Measurements from ENCODE around the gene CACYBP. TPM values are rescaled to one million over a fixed set of nuclear protein-coding genes. Genes with fewer than 3 reads are reported as not detected.

The CACYBP gene
- total RNA-seq, 1 experiment from 2014 or later: 342 TPM

GRCh38 chr1:175045097-175045496 lies 45.4 kb downstream of the CACYBP start:
- Histone ChIP-seq H3K4me2 (ENCODE audit: low read length) (no peak overlapping the region), H3K27ac (ENCODE audit: low read length) (no peak overlapping the region), H2AFZ (ENCODE audit: low read length) (no peak overlapping the region), H3K4me1 (ENCODE audit: insufficient read depth, low read length) (no peaks in the 10 kb centered on the region), H3K9me3 (ENCODE audit: low read length) (no peaks in the 10 kb centered on the region), H3K79me2 (ENCODE audit: low read length) (no peaks in the 10 kb centered on the region), H3K36me3 (ENCODE audit: low read depth, low read length) (no peaks in the 10 kb centered on the region), H4K20me1 (ENCODE audit: low read length) (no peaks in the 10 kb centered on the region), H3K27me3 (ENCODE audit: low read length) (peaks cover 15% of the 10 kb centered on the region), H3F3A (ENCODE audit: low read length, unreplicated experiment) (no peaks in the 10 kb centered on the region), H3K9ac (ENCODE audit: low read length) (no peak overlapping the region), H3K9me2 (replicated peaks; ENCODE audit: low read length) (no peaks in the 10 kb centered on the region), H3K4me3 (ENCODE audit: low read length) (no peak overlapping the region)
- TF ChIP-seq EZH2 (IDR thresholded peaks at IDR 0.05; ENCODE audit: low read length, unreplicated experiment) (no peak), CTCF (conservative IDR thresholded peaks at IDR 0.05; ENCODE audit: low read depth, low read length) (no peak), EZH2phosphoT487 (IDR thresholded peaks at IDR 0.05; ENCODE audit: borderline replicate concordance, low read length) (no peak)
- ATAC-seq (no peak), DNase-seq (no peak)
- no TSS peak for BruUV-seq (replicated peaks)
- POLR2A ChIA-PET (ENCODE audit: unreplicated experiment): no interaction called here
- CTCF ChIA-PET: no interaction called here
- intact Hi-C loops (cut with micrococcal nuclease): no loop called here

DNA sequence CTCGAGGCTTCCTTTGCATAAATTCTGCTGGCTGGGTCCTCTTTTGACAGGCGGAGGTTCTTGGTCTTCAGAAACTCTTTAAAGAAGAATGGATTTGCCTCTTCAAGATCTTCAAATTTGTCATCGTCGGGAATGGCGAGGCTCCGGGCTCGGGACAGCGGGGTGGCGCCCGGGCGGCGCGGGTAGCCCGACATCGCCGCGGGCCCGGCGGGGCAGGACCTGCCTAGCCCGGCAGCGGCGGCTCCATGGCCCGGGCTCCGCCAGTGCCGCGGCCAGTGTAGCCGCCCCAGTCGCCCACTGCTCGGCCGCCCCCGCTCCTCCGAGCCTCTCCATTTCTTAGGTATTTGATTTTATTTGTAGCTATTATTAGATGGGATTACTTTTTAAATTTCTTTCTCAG lies 45.8 kb downstream of the CACYBP start:
- TF ChIP-seq CTCF (conservative IDR thresholded peaks at IDR 0.05; ENCODE audit: low read depth, low read length) (no peak), EZH2phosphoT487 (IDR thresholded peaks at IDR 0.05; ENCODE audit: borderline replicate concordance, low read length) (no peak), EZH2 (IDR thresholded peaks at IDR 0.05; ENCODE audit: low read length, unreplicated experiment) (no peak)
- ATAC-seq (no peak), DNase-seq (no peak)
- Histone ChIP-seq H4K20me1 (ENCODE audit: low read length) (no peaks in the 10 kb centered on the region), H3K27ac (ENCODE audit: low read length) (no peak overlapping the region), H3K4me2 (ENCODE audit: low read length) (no peak overlapping the region), H3K4me1 (ENCODE audit: insufficient read depth, low read length) (no peaks in the 10 kb centered on the region), H3K9me3 (ENCODE audit: low read length) (no peaks in the 10 kb centered on the region), H3K27me3 (ENCODE audit: low read length) (peaks cover 20% of the 10 kb centered on the region), H3K9ac (ENCODE audit: low read length) (no peak overlapping the region), H3K79me2 (ENCODE audit: low read length) (no peaks in the 10 kb centered on the region), H3K4me3 (ENCODE audit: low read length) (no peak overlapping the region), H3K36me3 (ENCODE audit: low read depth, low read length) (no peaks in the 10 kb centered on the region), H3F3A (ENCODE audit: low read length, unreplicated experiment) (no peaks in the 10 kb centered on the region), H2AFZ (ENCODE audit: low read length) (no peak overlapping the region), H3K9me2 (replicated peaks; ENCODE audit: low read length) (no peaks in the 10 kb centered on the region)
- ChIA-PET POLR2A (ENCODE audit: unreplicated experiment) (no interaction called here), CTCF (no interaction called here)
- intact Hi-C loops (cut with micrococcal nuclease): no loop called here
- BruUV-seq (replicated peaks): no TSS peak

GRCh38 chr1:175050992-175051391 lies 51.2 kb downstream of the CACYBP start:
- TF ChIP-seq CTCF (conservative IDR thresholded peaks at IDR 0.05; ENCODE audit: low read depth, low read length) (no peak), EZH2phosphoT487 (IDR thresholded peaks at IDR 0.05; ENCODE audit: borderline replicate concordance, low read length) (no peak), EZH2 (IDR thresholded peaks at IDR 0.05; ENCODE audit: low read length, unreplicated experiment) (no peak)
- Histone ChIP-seq H3K27me3 (ENCODE audit: low read length) (peaks cover 56% of the 10 kb centered on the region), H3K4me3 (ENCODE audit: low read length) (no peak overlapping the region), H3F3A (ENCODE audit: low read length, unreplicated experiment) (no peaks in the 10 kb centered on the region), H2AFZ (ENCODE audit: low read length) (no peak overlapping the region), H3K9me3 (ENCODE audit: low read length) (no peaks in the 10 kb centered on the region), H3K9ac (ENCODE audit: low read length) (no peak overlapping the region), H3K4me2 (ENCODE audit: low read length) (no peak overlapping the region), H3K9me2 (replicated peaks; ENCODE audit: low read length) (no peaks in the 10 kb centered on the region), H3K4me1 (ENCODE audit: insufficient read depth, low read length) (no peaks in the 10 kb centered on the region), H3K27ac (ENCODE audit: low read length) (no peak overlapping the region), H3K36me3 (ENCODE audit: low read depth, low read length) (no peaks in the 10 kb centered on the region), H4K20me1 (ENCODE audit: low read length) (no peaks in the 10 kb centered on the region), H3K79me2 (ENCODE audit: low read length) (no peaks in the 10 kb centered on the region)
- ChIA-PET POLR2A (ENCODE audit: unreplicated experiment) (no interaction called here), CTCF (no interaction called here)
- no peak for DNase-seq
- intact Hi-C loops (cut with micrococcal nuclease): no loop called here
- BruUV-seq (replicated peaks): no TSS peak
- ATAC-seq: no peak

All from PC-3 (cell line).